HG02763 (cell line): ENCODE results near the gene CASP8.

Source experiments
- ATAC-seq: cut with Tn5 transposase; IDR thresholded peaks from one replicate; pipeline ENCODE4 v1.9.1; 2021; ENCODE audit warnings: mild to moderate bottlenecking, moderate library complexity; ENCODE audit not compliant: unreplicated experiment

Gene CASP8

GRCh38 chr2:201260302-201260800, at the start of gene CASP8:
Gene CASP8, plus strand, starts transcription at chr2:201260536. Its CDS starts 5,951 bp downstream, at chr2:201266487.
- ATAC-seq, result no peak

GRCh38 chr2:201215963-201216362, 44.4 kb upstream of the CASP8 start:
- no peak for ATAC-seq

GRCh38 chr2:201216918-201217317, 43.4 kb upstream of the CASP8 start:
- ATAC-seq, result no peak

GRCh38 chr2:201218780-201219179, 41.6 kb upstream of the CASP8 start:
- no peak for ATAC-seq

GRCh38 chr2:201219328-201220096, 40.8 kb upstream of the CASP8 start:
- ATAC-seq, result no peak

GRCh38 chr2:201220102-201220570, 40.2 kb upstream of the CASP8 start:
- no peak for ATAC-seq

GRCh38 chr2:201223089-201224073, 37.0 kb upstream of the CASP8 start:
- ATAC-seq, result peak; percentile 96

- no peak for ATAC-seq
Measured at GRCh38 chr2:201228271-201228911, 31.9 kb upstream of the CASP8 start.

GRCh38 chr2:201228912-201229290, 31.4 kb upstream of the CASP8 start:
- no peak for ATAC-seq

GRCh38 chr2:201231781-201232466, 28.4 kb upstream of the CASP8 start:
- ATAC-seq, result peak; percentile 44

- ATAC-seq, result no peak
Measured at GRCh38 chr2:201232467-201232815, 27.9 kb upstream of the CASP8 start.

GRCh38 chr2:201233192-201233811, 27.0 kb upstream of the CASP8 start:
- ATAC-seq, result peak; percentile 89

- ATAC-seq, result peak; percentile 16
Measured at GRCh38 chr2:201233812-201234662, 26.3 kb upstream of the CASP8 start.

- ATAC-seq, result no peak
Measured at GRCh38 chr2:201234663-201235135, 25.6 kb upstream of the CASP8 start.

- no peak for ATAC-seq
Measured at GRCh38 chr2:201235860-201236811, 24.2 kb upstream of the CASP8 start.

GRCh38 chr2:201237486-201238123, 22.7 kb upstream of the CASP8 start:
- ATAC-seq, result no peak
